ENCODE results near the gene HSPA2.
A peak's percentile ranks its signal among the peaks of the same experiment; 100 is the strongest.
"Not testable (repeated sequence)": the region's sequence is repeated elsewhere in the genome, so short reads cannot be mapped to it uniquely, and the experiment has no call there.

Gene HSPA2

GRCh38 chr14:64563696-64564095 lies 23.2 kb downstream of the HSPA2 start:
- DNase-seq, result no peak

DNA sequence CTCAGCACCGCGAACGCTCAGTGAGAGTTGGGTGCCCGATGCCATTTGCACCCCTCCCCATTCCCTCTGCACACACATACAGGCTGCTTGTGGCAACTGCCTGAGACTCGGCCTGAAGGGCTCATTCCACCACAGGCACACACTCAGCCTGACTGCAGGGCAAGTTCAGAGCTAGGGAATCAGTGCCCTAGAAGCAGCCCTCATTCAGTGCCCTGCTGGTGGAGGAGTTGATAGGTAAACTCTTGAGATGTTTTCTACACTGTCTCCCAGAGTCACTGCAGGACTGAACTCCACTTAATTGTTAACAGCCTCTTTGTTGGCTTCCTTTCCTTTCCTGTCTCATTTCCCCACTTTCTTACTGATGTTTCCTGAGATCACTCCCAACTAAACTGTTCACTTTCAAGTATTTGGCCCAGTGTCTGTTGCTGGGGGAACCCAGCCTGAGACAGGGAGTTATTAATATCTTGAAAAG lies 26.1 kb downstream of the HSPA2 start:
- DNase-seq, result peak; percentile 58

GRCh38 chr14:64569138-64569631 lies 28.6 kb downstream of the HSPA2 start:
- peak; percentile 14 for DNase-seq

GRCh38 chr14:64569646-64570045 lies 29.1 kb downstream of the HSPA2 start:
- DNase-seq, result not testable (repeated sequence)

DNA sequence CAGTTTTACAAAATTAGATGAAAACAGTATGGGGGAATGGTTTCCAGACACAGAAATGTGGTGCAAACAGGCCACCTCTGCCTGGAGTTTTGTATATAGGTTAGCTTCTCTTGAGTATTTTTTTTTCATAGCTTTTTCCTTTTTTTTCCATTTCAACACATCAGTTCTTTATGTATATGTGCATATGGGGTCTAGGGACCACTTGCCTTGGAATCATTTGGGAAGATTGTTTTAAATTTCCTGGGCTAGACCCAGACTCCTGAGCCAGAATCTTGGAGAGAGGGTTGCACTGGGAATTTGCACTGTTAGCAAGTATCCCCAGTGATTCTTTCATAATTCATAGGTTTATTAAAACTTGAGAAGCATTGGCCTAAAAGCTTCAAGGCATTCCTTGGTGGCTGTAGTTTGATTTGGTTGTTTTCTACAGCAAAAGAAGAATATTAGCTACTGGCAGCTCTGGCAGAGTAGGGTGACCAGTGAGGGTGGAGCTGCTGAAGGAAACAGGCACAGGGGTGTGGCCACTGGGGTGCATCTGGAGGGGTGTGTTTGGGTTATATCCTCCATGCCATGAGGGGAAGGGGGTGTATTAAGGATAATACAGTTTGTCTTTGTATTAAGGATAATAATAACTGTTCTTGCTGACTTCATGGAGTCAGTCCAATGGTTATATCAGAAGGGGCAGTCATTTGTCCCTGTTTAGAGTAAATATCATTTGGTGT lies 32.0 kb downstream of the HSPA2 start:
- DNase-seq, result peak; percentile 13

DNA sequence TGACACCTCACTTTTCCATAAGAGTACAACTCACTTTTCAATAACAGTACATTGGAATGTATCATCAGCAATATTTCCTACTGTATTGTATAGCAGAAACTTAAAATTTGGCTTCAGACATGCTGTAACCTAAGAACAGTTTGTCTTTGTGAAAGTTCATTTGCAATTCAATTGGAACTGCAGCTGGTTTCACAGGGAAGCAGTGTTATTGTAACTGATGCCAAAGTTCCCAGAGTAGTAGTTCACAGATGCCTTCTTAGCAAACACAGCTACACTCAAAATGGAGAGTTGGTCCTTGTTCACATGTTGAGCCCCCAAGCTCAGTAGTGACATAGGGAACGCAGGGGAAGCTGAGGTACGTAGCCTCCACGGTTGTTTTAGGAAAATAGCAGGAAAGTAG lies 32.6 kb downstream of the HSPA2 start:
- DNase-seq, result peak; percentile 71

GRCh38 chr14:64574371-64575107 lies 34.0 kb downstream of the HSPA2 start:
- DNase-seq, result no peak

- no peak for DNase-seq
Observed at GRCh38 chr14:64577211-64577610, 36.7 kb downstream of the HSPA2 start.

DNA sequence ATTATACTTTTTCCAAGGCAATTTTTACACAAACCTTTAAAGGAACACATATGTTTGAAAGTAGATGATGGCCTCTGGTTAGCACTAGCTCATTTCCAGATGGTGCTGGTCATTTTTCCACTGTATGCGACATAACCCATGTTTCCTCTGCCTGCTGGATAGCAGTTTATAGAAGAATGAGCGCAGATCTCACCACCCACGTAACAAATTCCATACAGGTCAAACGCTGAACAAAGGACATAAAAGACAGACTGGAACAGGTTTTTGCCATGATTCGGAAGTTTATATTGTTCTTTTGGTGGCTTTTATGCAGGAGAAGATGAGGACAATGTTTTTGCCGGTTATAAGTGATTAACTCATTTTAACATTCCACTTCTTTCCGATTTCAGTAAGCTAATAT lies 39.9 kb downstream of the HSPA2 start:
- DNase-seq, result no peak

DNA sequence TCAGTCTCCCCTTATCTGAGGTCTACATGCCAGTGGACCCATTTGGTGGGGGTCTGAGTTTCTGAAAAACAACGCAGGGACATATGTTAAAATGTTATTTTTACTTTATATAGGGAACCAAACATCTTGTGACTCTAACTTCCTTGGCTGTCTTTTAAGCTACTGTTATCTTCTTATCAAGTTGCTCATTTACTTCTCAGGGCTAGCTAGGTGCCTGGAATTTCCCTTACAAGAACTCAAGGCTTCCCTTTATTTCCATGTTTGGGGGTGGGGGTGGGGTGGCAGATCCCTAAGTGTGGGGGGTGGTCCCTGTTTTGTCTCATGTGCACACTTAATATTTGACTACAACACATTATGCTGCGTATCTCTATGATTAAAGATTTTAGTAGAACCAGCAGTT lies 40.8 kb downstream of the HSPA2 start:
- DNase-seq, result no peak

DNA sequence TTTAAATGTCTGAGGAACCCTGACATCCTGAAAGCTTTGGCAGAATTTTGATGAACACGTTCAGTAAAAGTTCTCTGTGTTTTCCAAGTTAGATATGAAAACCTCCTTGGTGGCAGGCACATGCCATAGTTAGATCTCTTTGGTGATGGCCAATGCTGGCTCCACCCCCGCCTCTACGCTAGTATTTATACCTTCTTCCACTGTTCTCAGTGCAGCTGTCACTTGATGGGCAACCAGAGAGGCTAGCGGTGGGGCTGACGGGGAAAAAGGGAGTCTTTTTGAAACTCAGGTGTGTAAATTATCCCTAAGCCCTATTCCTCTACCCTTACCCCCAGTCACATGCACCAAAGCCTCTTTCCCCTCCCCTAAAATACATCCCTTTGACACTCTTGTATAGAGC lies 41.3 kb downstream of the HSPA2 start:
- DNase-seq, result no peak

- DNase-seq, result no peak
Observed at GRCh38 chr14:64584190-64584589, 43.6 kb downstream of the HSPA2 start.

GRCh38 chr14:64591809-64592208 lies 51.3 kb downstream of the HSPA2 start:
- no peak for DNase-seq

Measured in eye (tissue), 1 donor.